Right ventricle myocardium inferior (tissue), 1 donor: Measurements from ENCODE around the gene FXYD6. TPM values are rescaled to one million over a fixed set of nuclear protein-coding genes. Genes with fewer than 3 reads are reported as not detected.
A peak's percentile ranks its signal among the peaks of the same experiment; 100 is the strongest.

Source experiments
- ATAC-seq: fragments of 200-7000 bp; cut with Tn5 transposase; one replicate; pipeline ENCODE4 v1.9.1; 2020; ENCODE audit warnings: mild to moderate bottlenecking, moderate library complexity
- DNase-seq: peaks from one replicate; pipeline ENCODE4 v3.0.0; 2021; ENCODE audit errors: missing footprints
- intact Hi-C: fragments of 100-400 bp; cut with DNase I; formaldehyde crosslinking; loops from one replicate; pipeline ENCODE4 v1.11.0; 2022
- total RNA-seq: library from RNA; stranded (reverse); fragmentation: NEBNext Ultra II Directional; extraction: Animal tissue kit (Norgen Biotek cat#: 25700); gene quantifications from one replicate; pipeline ENCODE4 v1.2.1, GENCODE V29; 2021
- donor health status: DM: no; HTN: yes; CAD: no; lungs with severe emphysema.

Gene FXYD6
- total RNA-seq, 1 donor from 2014 or later, result 41.2 TPM

DNA sequence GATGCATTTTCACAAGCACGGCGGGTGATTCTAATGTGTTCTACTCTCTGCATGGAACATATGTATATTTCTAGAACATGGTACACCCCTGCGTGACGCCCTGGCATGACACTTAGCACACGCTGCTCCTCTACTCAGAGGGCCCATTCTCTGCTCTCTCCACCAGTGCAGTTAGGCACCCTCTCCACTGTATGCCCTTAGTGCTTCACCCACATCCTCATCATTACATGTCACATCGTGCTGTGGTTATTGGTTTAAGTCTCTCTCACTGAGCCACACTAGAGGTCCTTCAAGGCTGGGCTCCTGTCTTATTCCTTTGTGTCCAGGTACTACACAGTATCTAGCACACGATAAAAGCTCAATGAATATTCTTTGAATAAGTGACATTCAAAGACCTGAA lies 36.0 kb upstream of the FXYD6 start:
- no peak for DNase-seq
- intact Hi-C loops, result no loop called here
- ATAC-seq, result no peak

GRCh38 chr11:117911694-117912093 lies 35.2 kb upstream of the FXYD6 start:
- no peak for DNase-seq

GRCh38 chr11:117910941-117911655 lies 34.6 kb upstream of the FXYD6 start:
- no peak for ATAC-seq
- intact Hi-C loops, result no loop called here
- DNase-seq, result no peak

More at GRCh38 chr11:117911694-117912093, 35.2 kb upstream of the FXYD6 start:
- ATAC-seq, result no peak
- intact Hi-C loops, result no loop called here

GRCh38 chr11:117910525-117910924 lies 34.1 kb upstream of the FXYD6 start:
- ATAC-seq (no peak), DNase-seq (no peak)
- intact Hi-C loops, result no loop called here

DNA sequence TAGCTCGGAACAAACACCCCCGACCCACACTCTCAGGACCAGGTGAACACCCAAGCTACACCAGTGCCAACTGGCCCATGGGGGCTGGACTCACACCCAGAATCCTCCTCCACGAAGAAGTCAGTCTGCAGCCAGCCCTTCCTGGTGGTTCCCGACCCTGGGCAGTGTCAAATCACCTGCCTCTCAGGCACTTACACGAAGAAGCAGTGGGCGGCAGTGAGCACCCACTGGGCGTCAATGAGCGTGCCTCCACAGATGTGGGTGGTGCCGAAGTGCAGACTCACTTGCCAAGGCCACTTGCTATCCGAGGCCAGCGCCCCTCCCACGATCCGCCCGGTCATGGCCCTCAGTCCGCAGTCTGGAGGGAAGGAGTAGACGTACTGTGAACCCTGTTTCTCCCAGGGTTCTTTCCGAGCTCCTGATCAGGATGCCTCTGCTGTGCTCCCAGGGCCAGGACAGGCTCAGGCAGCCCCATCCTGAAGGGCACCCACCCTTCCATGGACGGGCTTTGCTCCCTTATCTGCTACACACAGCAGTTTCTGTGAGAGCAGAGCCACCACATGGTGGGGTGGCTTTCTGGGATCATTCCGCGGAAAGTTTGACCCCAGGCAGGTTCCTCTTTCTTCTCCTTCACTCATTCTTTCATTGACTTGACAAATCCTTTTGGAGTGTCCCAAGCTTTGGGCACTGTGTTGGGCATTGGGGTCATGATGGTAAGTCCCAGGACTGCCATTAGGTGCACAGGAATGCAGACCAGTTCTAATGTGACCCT lies 33.3 kb upstream of the FXYD6 start:
- intact Hi-C loops, result no loop called here
- ATAC-seq (no peak), DNase-seq (no peak)

DNA sequence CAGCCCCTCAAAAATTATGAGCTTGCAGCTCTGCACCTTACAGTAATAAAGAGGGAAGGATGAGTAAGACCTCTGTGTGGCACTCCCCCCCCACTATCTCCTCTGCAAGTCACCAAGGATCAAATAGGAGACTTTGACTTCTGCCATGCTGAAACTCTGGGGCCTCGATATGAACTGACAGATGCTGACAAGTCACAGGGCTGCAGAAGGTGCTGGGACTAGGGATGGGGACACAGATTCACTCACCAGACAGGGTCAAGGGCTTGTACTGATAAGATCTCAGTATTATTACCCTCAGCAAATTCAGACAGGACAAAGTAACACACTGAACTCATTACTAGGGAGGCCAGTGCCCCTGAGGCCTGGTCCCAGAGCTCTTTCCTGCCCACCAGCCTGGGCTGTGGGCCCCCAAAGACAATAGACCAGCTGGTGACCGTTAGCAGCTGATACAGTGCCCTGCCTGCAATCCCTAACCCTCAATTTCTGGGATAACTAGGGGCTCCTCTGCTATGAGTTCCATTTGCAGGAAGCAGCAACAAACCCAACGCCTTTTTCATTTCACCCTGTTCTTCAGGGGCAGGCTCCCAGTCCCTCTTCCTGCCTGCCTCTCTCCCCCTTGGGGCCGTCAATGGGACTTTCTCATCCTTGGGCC lies 32.6 kb upstream of the FXYD6 start:
- ATAC-seq (no peak), DNase-seq (no peak)
- intact Hi-C loops, result no loop called here

GRCh38 chr11:117908109-117908895 lies 31.8 kb upstream of the FXYD6 start:
- ATAC-seq (no peak), DNase-seq (no peak)
- intact Hi-C loops, result no loop called here

- intact Hi-C loops, result no loop called here
- DNase-seq, result peak; percentile 89
Observed at GRCh38 chr11:117907276-117908108, 31.0 kb upstream of the FXYD6 start.

DNA sequence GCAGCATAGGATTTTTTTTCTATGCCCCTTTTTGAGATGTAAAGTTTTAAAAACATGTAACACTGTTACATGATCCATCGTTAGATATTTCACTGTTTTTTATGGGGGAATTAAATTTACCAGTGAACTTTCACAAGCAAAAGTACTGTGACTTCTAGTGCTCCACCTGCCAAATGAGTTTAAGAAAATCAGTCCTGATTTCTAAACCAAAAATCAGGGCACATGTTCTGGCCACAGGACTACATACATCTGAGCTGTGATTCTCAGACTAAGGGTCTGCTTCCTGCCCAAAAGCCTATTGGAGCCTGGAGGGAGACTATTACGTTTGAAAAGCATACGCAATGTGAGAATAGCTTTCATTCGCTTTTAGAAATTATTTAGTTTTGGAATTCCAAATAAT lies 30.3 kb upstream of the FXYD6 start:
- ATAC-seq, result no peak
- intact Hi-C loops, result no loop called here

More at GRCh38 chr11:117907276-117908108, 31.0 kb upstream of the FXYD6 start:
- peak; percentile 94 for ATAC-seq

DNA sequence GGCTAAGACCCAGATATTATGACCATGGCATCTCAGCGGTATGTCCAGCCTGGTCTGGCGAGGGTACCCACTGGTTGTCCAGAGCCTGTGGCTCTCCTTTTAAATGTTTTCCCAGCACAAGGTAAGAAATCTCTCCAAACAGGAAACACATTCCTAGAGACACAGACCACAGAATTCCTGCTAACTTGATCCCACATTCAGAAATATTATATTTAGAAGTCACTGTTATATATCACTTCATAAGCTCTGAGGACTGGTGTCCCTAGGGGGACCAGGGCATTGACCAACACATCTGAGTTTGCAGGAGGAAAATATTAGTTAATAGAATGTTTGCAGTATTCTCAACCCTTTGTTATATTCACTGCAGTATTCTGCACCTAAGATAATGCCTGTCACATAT lies 29.7 kb upstream of the FXYD6 start:
- intact Hi-C loops, result no loop called here
- ATAC-seq (no peak), DNase-seq (no peak)

More for the DNA sequence above, 30.3 kb upstream of the FXYD6 start:
- DNase-seq, result no peak

DNA sequence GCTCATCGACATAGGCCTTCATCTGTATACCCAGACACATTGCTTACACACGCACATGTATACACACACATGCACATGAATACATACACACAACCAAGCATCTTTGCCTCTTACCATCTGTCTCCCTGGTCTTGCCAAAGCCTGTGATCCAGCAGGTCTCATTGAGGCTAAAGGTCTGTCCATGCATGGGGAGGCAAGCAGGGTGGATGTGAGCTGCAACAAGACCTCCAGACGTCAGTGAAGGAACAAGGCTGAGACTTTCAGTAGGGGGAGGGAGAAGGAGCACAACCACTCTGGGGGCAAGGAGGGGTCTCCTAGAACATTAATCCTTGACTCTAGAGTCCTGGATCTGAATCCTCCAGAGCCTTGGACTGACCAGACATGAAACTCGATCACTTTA lies 29.1 kb upstream of the FXYD6 start:
- ATAC-seq (no peak), DNase-seq (no peak)
- intact Hi-C loops, result no loop called here

- no peak for ATAC-seq
- DNase-seq, result no peak
- intact Hi-C loops, result loop anchor here (1.0 kb wide), 1 partner anchor 58 kb away; no protein-coding TSS in a partner anchor
Observed at GRCh38 chr11:117903505-117904382, 27.3 kb upstream of the FXYD6 start.

DNA sequence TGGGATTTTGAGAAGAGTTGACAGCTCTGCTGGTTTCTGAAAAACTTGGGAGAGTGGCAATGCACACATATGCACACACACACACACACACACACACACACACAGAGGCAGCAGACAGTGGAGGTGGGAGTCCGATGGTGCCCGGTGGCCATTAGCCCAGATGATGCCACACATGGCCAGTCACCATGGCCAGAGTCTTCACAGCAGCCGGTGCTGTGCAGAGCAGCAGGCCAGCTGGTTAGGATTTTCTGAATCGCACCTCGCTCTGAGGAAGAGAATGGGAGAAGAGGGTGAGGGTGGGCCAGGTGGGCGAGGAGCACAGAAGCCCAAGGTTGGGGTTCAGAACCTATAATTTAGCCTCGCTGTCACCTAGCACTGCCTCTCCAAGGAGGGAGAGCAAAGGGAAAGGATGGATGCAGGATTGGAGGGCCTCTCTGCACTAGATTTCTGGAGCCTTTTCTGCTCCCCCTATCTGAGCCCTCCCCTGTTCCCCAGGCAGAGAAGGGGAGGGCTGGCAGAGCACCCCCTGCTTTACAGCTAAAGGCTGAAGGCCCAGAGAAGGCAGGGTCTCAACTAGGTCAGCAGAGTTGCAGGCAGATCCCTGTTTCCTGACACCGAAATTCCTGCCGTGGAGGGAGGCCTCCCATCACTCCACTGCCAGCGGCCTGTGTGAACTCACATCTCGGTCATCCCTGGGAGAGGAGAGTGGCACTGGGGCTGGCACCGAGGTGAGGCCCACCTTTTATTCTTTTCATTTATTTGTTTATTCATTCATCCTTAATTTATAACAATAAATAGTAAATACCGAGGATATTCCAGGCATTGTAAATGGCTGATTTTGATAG lies 25.8 kb upstream of the FXYD6 start:
- DNase-seq, result no peak
- intact Hi-C loops, result no loop called here
- ATAC-seq, result no peak

- intact Hi-C loops, result no loop called here
- DNase-seq (no peak), ATAC-seq (no peak)
Observed at GRCh38 chr11:117901601-117902000, 25.1 kb upstream of the FXYD6 start.

DNA sequence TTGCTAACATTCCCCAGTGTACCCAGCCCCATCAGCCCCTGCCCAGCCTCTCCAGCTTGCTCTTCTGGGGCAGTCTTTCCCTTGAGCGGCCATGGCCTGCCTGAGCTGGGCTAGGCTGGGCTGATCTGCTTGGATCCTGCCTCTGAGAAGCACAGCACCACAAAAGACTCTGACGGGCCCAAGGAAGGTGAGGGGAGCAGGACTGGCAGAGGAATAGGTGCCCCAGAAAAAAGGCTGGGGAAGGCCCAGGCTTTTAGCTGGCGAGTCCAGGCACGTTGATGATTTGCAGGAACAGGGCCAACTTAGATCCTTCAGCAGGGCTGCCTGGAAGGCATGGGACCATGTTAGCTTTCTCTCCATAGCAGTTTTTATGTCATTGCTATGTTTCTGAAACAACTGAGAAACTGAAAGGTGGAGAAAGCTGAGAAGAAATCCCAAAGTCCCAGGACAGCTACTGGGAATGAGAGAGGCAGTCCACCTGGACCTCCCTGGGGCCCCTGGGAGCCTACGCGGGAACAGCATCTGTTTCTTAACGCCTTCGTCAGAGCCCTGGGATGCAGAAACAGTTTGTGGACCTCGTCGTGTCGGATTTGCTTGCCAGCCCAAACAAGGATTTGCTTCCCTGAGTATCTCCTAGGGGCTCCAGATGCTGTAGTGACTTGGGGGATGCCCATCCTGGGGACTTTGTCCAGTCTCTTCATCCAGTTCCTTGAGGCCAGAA lies 24.4 kb upstream of the FXYD6 start:
- DNase-seq (no peak), ATAC-seq (no peak)
- intact Hi-C loops, result no loop called here

DNA sequence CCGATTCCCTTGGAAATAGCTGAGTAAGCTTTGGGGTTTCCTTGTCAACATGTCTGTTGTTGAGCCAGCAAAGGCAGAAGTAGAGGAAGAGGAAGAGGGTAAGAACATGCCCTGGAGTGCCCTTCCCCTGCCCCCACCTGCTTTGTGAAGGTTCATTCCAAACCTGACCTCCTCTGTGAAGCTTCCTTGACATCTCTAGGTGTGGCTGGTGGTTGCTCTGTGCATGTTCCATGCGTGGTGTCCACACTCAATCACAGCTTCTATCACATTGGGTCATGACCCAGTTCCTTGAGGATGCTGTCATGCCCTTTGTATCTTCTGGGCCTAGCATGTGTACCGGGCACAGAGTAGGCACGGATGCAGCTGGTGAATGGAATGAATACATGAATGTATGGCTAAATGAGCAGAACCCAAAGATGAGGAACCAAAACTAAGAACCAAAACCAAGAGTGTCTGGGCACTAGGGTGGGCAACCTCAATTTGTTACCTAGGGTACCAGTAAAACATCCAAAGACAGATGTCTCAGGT lies 23.7 kb upstream of the FXYD6 start:
- intact Hi-C loops, result no loop called here
- DNase-seq (no peak), ATAC-seq (peak; percentile 38)
